ENCODE results near the gene MCUR1. TPM values are rescaled to one million over a fixed set of nuclear protein-coding genes. Genes with fewer than 3 reads are reported as not detected.

Gene MCUR1
- total and polyA plus RNA-seq, 9 of the 15 experiments (the other 6 are each of a cell fraction or from before 2014, with no cell fraction given), result 5.1 to 60.2 (median 41.4) TPM

GRCh38 chr6:13814176-13814937, at the start of gene MCUR1 (continued):
- TF ChIP-seq E4F1 (CRISPR knock-in tag; IDR thresholded peaks at IDR 0.05; ENCODE audit: borderline replicate concordance), result no peak
- TF ChIP-seq HNRNPLL (IDR thresholded peaks at IDR 0.05; ENCODE audit: low read depth, low read length, poor library complexity, severe bottlenecking), result peak; percentile 57
- 0 out of 2 replicates have a peak, but pooled peaks have one; percentile 43 for TF ChIP-seq TCF3 (CRISPR knock-in tag; IDR thresholded peaks at IDR 0.05)
- no peak for TF ChIP-seq IRF2 (CRISPR knock-in tag; IDR thresholded peaks at IDR 0.05)
- TF ChIP-seq NR1H2 (CRISPR knock-in tag; IDR thresholded peaks at IDR 0.05), result no peak
- no peak for TF ChIP-seq TSC22D4 (tag; IDR thresholded peaks at IDR 0.05)
- TF ChIP-seq RFX5 (IDR thresholded peaks at IDR 0.05; ENCODE audit: low read depth, low read length), result no peak
- TF ChIP-seq, protein P1, sequence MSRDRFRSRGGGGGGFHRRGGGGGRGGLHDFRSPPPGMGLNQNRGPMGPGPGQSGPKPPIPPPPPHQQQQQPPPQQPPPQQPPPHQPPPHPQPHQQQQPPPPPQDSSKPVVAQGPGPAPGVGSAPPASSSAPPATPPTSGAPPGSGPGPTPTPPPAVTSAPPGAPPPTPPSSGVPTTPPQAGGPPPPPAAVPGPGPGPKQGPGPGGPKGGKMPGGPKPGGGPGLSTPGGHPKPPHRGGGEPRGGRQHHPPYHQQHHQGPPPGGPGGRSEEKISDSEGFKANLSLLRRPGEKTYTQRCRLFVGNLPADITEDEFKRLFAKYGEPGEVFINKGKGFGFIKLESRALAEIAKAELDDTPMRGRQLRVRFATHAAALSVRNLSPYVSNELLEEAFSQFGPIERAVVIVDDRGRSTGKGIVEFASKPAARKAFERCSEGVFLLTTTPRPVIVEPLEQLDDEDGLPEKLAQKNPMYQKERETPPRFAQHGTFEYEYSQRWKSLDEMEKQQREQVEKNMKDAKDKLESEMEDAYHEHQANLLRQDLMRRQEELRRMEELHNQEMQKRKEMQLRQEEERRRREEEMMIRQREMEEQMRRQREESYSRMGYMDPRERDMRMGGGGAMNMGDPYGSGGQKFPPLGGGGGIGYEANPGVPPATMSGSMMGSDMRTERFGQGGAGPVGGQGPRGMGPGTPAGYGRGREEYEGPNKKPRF (IDR thresholded peaks at IDR 0.05; ENCODE audit: low read depth, low read length), result no peak
- TF ChIP-seq, protein P2, sequence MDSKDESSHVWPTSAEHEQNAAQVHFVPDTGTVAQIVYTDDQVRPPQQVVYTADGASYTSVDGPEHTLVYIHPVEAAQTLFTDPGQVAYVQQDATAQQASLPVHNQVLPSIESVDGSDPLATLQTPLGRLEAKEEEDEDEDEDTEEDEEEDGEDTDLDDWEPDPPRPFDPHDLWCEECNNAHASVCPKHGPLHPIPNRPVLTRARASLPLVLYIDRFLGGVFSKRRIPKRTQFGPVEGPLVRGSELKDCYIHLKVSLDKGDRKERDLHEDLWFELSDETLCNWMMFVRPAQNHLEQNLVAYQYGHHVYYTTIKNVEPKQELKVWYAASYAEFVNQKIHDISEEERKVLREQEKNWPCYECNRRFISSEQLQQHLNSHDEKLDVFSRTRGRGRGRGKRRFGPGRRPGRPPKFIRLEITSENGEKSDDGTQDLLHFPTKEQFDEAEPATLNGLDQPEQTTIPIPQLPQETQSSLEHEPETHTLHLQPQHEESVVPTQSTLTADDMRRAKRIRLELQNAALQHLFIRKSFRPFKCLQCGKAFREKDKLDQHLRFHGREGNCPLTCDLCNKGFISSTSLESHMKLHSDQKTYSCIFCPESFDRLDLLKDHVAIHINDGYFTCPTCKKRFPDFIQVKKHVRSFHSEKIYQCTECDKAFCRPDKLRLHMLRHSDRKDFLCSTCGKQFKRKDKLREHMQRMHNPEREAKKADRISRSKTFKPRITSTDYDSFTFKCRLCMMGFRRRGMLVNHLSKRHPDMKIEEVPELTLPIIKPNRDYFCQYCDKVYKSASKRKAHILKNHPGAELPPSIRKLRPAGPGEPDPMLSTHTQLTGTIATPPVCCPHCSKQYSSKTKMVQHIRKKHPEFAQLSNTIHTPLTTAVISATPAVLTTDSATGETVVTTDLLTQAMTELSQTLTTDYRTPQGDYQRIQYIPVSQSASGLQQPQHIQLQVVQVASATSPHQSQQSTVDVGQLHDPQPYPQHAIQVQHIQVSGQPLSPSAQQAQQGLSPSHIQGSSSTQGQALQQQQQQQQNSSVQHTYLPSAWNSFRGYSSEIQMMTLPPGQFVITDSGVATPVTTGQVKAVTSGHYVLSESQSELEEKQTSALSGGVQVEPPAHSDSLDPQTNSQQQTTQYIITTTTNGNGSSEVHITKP (IDR thresholded peaks at IDR 0.05; ENCODE audit: partially characterized antibody), result no peak
- no peak; the same call in 1 of the 2 replicates for TF ChIP-seq POLR2AphosphoS2 (IDR thresholded peaks at IDR 0.05; ENCODE audit: low read length)
- TF ChIP-seq, protein P3, sequence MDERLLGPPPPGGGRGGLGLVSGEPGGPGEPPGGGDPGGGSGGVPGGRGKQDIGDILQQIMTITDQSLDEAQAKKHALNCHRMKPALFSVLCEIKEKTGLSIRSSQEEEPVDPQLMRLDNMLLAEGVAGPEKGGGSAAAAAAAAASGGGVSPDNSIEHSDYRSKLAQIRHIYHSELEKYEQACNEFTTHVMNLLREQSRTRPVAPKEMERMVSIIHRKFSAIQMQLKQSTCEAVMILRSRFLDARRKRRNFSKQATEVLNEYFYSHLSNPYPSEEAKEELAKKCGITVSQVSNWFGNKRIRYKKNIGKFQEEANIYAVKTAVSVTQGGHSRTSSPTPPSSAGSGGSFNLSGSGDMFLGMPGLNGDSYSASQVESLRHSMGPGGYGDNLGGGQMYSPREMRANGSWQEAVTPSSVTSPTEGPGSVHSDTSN (CRISPR knock-in tag; IDR thresholded peaks at IDR 0.05; ENCODE audit: low read depth), result no peak
- TF ChIP-seq, protein P3 (tag; conservative IDR thresholded peaks at IDR 0.05; ENCODE audit: low read depth), result no peak
- peak; percentile 77 to 82 for TF ChIP-seq NRF1 (conservative IDR thresholded peaks at IDR 0.05 in 1 of 2, IDR thresholded peaks at IDR 0.05 in 1 of 2)
- peak; percentile 14; the same call in 1 of the 2 replicates for TF ChIP-seq GATAD2B (IDR thresholded peaks at IDR 0.05; ENCODE audit: borderline replicate concordance)

All from K562 (cell line).